HG03439 (cell line): ENCODE measurements around the gene SLC5A11.
"Not testable (repeated sequence)": the region's sequence is repeated elsewhere in the genome, so short reads cannot be mapped to it uniquely, and the experiment has no call there.

Experiments used
- ATAC-seq: cut with Tn5 transposase; IDR thresholded peaks from one replicate; pipeline ENCODE4 v1.9.1; 2021; ENCODE audit warnings: mild to moderate bottlenecking, moderate library complexity; ENCODE audit not compliant: unreplicated experiment

SLC5A11 gene

GRCh38 chr16:24834459-24835335 is 11.1 kb upstream of the SLC5A11 start:
- no peak for ATAC-seq

- no peak for ATAC-seq
Observed at GRCh38 chr16:24836836-24837235, 8.9 kb upstream of the SLC5A11 start.

- no peak for ATAC-seq
Observed at GRCh38 chr16:24837969-24838368, 7.8 kb upstream of the SLC5A11 start.

GRCh38 chr16:24838554-24839266 is 7.1 kb upstream of the SLC5A11 start:
- ATAC-seq, result no peak

- ATAC-seq, result no peak
Observed at GRCh38 chr16:24839347-24839972, 6.3 kb upstream of the SLC5A11 start.

- ATAC-seq, result no peak
Observed at GRCh38 chr16:24841291-24841690, 4.5 kb upstream of the SLC5A11 start.

GRCh38 chr16:24844101-24845030 is 1.4 kb upstream of the SLC5A11 start:
- ATAC-seq, result no peak

- not testable (repeated sequence) for ATAC-seq
Observed at GRCh38 chr16:24845031-24845365, 765 bp upstream of the SLC5A11 start.

- no peak for ATAC-seq
Observed at GRCh38 chr16:24846548-24847357, 990 bp downstream of the SLC5A11 start.

- ATAC-seq, result no peak
Observed at GRCh38 chr16:24847358-24847664, 1.5 kb downstream of the SLC5A11 start.

- no peak for ATAC-seq
Observed at GRCh38 chr16:24848065-24848464, 2.3 kb downstream of the SLC5A11 start.

- ATAC-seq, result no peak
Observed at GRCh38 chr16:24849641-24850040, 3.9 kb downstream of the SLC5A11 start.

GRCh38 chr16:24850289-24850938 is 4.7 kb downstream of the SLC5A11 start:
- no peak for ATAC-seq

- no peak for ATAC-seq
Observed at GRCh38 chr16:24851700-24852099, 5.9 kb downstream of the SLC5A11 start.

- ATAC-seq, result no peak
Observed at GRCh38 chr16:24852281-24852721, 6.5 kb downstream of the SLC5A11 start.

GRCh38 chr16:24853169-24853824 is 7.5 kb downstream of the SLC5A11 start:
- ATAC-seq, result no peak

- ATAC-seq, result no peak
Observed at GRCh38 chr16:24853830-24854229, 8.1 kb downstream of the SLC5A11 start.

GRCh38 chr16:24854607-24855171 is 8.9 kb downstream of the SLC5A11 start:
- ATAC-seq, result no peak

GRCh38 chr16:24855678-24856077 is 9.9 kb downstream of the SLC5A11 start:
- ATAC-seq, result no peak
